Fibroblast of pulmonary artery (primary cell): ENCODE data around the gene PCYT2.

Experiments used
- DNase-seq: peaks from one replicate; pipeline ENCODE4 v3.0.0-alpha.2; 2010; ENCODE audit warnings: low read depth
- H3K4me3 ChIP-seq: replicated peaks from 2 replicates; pipeline ENCODE4 v1.5.1; 2011; ENCODE audit warnings: low read depth, mild to moderate bottlenecking, control low read depth, low read length, moderate library complexity
- CTCF ChIP-seq: IDR thresholded peaks from 2 replicates; pipeline ENCODE4 v1.5.1; 2011; ENCODE audit warnings: mild to moderate bottlenecking, control low read depth, low read length, inconsistent platforms; ENCODE audit errors: missing control alignments

PCYT2 gene

GRCh38 chr17:81941484-81942166, 30.4 kb upstream of the PCYT2 start:
- no peak for TF ChIP-seq CTCF
- no peak for DNase-seq
- no peak overlapping the region for H3K4me3 ChIP-seq

GRCh38 chr17:81940538-81941483, 29.6 kb upstream of the PCYT2 start:
- no peak for DNase-seq
- no peak for TF ChIP-seq CTCF
- no peak overlapping the region for H3K4me3 ChIP-seq

DNA sequence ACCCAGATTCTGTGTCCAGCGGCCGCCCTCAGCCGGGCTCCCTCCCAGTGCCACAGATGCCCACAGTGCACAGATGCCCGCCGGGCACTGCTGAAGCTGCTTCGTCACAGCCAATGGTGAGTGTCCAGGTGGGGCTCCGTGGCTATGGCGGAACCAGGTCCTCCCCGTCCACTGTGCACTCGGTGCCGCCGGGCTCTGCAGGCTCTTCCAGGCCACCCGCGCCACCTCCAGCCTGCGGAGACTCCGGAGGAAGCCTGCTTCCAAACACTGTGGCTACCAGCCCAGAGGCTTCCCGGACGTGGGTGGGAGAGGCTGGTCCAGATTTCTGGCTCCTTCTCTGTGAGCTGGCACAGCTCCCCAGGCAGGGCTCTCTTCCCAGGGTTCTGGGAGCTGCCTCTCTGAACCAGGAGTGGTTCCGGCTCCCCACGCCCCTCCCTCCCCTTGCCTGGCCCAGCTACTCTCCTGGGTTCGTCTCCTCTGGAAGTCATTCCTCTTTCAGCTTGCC, 28.7 kb upstream of the PCYT2 start:
- no peak overlapping the region for H3K4me3 ChIP-seq
- TF ChIP-seq CTCF = no peak
- DNase-seq = no peak

DNA sequence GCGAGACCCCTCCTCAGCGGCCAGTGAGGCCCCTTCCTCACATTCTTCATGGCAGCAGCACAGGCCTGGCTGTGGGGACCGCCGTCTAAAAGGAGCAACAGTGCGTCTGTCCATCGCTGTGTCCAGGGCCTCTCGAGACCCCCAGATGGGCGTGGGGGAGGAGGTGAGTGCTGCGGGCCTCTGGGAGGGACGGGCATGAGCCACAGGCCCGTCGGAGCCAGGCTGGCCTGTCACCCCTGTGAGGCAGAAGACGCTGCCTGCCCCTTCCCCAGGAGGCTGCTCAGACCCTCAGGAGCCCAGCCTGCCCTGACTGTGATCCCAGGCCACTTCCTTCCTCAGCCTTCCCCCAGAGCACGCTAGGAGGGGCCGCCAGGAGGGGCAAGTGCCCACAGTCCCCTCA, 28.0 kb upstream of the PCYT2 start:
- TF ChIP-seq CTCF = no peak
- no peak for DNase-seq

GRCh38 chr17:81935709-81936084, 24.5 kb upstream of the PCYT2 start:
- TF ChIP-seq CTCF = no peak
- no peak for DNase-seq
- peak overlapping the region; percentile 28 for H3K4me3 ChIP-seq

More for the DNA sequence above, 28.0 kb upstream of the PCYT2 start:
- H3K4me3 ChIP-seq = no peak overlapping the region

- no peak overlapping the region for H3K4me3 ChIP-seq
- TF ChIP-seq CTCF = no peak
- no peak for DNase-seq
These were observed 23.9 kb upstream of the PCYT2 start for GRCh38 chr17:81934850-81935708.
